DMS114 treated with DMSO at 0.1 percent for 48 hours (cell line): ENCODE measurements around the gene FBLN2.
A peak's percentile ranks its signal among the peaks of the same experiment; 100 is the strongest.

Experiments used
- DNase-seq: peaks from one replicate; lab custom pipeline; 2025; ENCODE audit not compliant: unreplicated experiment; lab: John Stamatoyannopoulos, UW

FBLN2 gene

DNA sequence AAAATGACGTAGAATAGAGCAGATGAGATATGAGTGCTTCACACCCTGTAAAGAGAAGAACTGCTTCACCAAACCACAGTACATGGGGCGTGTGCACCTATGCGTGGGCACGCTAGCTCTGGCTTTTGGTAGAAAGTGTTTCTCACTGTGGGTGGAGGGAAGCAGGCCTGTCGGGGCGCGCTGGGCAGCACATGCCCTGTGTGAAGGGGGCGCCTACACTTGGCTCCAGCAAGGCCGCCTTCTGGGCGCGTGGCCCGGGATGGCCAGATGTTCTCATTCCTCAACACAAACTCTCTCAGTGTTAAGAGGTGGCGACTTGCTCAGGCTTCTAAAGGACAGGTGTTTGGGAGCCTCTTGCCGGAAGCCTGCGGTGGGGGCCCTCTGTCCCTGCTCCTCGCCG, 90.0 kb downstream of the FBLN2 start:
- DNase-seq = no peak

DNA sequence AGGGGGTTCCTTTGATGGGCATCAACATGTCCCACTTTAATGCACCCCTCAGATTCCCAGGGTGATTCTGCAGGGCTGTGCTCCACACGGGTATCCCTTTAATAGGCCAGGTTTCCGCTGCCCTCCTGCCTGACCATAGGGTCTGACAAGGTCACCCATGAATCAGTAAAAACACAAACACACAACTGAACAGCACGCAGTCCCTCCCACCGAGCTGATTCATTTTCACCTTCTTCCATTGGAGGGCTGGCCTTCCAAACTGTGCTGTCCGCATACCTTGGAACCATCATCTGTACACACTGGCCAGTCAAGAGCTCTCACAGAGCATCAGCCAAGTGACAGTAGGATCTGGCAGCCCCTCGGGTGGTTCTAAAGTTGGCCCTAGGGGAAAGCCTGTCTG, 93.7 kb downstream of the FBLN2 start:
- no peak for DNase-seq

DNA sequence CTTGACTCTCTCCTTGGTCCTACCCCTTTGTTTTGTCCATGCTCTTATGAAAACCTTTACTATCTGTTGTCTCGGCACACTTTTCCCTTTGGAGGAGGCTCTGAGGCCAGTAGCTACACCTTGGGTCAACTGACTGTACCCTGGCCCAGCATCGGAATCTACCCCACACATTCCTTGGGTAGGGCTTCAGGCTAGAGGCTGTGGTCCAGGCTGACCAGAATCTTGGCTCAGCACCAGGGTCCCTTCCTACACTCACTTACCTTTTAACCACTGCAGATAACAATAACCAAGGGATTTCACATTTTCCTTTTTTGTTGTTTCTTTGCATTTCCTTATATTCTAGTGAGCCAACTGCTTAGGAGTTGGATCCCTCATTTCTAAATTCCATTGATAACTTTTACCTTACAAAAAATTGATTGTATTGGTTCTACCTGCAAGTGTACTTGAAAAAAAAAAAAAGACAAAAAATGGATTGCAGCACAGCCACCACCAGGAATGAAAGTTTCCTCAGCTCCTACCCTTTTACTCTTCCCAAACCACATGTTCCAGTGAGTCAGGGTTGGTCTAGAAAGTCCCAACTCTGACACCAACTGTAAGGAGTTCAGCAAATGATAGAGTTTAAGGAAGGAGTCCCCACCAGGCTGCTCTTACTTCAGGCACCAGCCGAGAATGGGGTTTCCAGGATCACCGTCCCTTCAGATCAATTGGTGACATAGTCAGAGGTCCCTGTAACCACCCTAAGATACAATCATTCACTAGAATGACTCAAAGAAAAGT, 95.6 kb downstream of the FBLN2 start:
- DNase-seq = no peak

DNA sequence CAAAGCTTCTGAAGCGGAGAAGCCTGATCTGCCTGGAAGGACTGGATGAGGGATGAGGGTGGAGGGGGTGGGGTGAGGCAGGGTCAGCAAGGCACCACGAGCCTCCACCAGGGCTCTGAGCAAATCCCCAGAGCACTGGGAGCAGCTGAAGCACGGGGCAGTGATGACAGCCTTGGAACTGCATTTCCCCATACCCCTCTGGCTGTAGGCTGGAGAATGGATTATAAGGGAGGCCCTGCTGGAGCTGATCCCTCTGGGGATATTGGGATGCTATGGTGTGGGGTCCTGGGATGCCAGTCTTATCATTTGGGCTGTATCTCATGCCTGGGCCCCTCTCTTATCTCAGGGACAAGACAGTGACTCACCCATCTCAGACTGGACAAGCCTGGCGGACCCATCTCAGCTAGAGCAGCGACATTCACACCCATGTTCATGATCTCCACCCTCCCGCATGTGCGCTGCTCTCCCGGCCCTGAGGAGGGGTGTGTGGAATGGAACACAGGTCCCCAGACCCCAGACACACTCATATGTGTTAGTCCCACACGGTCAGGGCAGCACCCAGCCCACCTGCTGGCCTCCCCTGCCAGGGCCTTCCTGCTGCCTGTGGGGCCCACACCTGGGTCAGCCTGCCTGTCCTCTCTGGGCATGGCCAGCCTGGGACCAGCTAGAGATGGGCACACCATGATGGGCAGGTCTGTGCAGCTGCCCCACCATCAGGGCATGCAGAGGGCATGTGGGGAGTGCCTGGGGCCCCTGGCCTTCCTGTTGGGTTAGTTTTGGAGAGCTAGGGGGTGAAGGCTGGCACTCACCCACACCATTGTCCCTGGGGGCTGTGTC, 97.1 kb downstream of the FBLN2 start:
- no peak for DNase-seq

GRCh38 chr3:13647298-13648059, 98.6 kb downstream of the FBLN2 start:
- DNase-seq = no peak

- peak; percentile 56 for DNase-seq
These were observed 99.4 kb downstream of the FBLN2 start for GRCh38 chr3:13648060-13649001.

GRCh38 chr3:13650210-13651056, 101.5 kb downstream of the FBLN2 start:
- peak; percentile 12 for DNase-seq

DNA sequence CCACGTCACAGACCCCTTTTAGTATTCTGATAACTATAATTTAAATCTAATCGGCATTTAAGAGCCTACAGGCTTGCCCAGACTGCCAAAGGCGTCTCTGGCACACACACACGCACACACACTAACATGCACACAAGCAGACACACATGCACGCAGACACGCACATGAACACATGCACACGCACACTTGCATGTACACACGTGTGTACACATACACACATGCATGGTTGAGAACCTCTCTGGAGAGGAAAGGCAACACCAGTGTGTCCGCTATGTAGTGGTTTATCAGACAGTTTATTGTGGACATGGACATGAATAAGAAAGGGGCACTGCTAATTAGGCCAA, 102.1 kb downstream of the FBLN2 start:
- DNase-seq = no peak

- no peak for DNase-seq
These were observed 103.0 kb downstream of the FBLN2 start for GRCh38 chr3:13651775-13652428.

- no peak for DNase-seq
These were observed 103.8 kb downstream of the FBLN2 start for GRCh38 chr3:13652728-13653127.

DNA sequence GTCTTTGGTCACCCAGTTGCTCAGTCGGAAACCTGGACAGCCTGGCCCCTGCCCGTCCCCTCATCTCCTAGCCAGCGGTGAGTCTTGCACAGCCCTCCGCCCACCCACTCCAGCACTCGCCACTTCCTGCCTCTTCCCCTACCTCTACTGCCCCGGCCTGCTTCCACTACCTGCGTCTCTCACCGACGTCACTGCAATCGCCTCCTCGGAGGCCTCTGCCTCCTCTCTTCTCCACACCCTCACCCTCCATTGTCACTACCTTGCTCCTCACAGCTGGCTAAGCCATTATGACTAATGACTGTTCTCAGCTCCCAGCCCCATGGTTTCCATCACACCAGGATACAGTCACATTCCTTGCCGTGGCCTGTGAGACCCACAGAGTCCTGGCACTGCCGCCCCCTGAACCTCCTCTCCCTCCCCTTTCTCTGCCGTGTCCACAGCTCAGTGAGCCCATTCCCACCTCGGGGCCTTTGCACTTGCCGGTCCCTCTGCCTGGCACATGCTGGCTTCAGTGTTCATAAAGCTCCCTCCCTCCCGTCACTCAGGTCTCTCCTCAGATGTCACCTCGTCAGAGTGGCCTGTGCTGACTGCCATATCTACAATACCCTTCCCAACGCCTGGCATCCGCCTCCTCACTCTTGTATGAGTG, 104.8 kb downstream of the FBLN2 start:
- DNase-seq = no peak

- DNase-seq = no peak
These were observed 105.6 kb downstream of the FBLN2 start for GRCh38 chr3:13654330-13655060.

GRCh38 chr3:13655061-13655913, 106.4 kb downstream of the FBLN2 start:
- no peak for DNase-seq

- DNase-seq = no peak
These were observed 107.8 kb downstream of the FBLN2 start for GRCh38 chr3:13656584-13657301.

DNA sequence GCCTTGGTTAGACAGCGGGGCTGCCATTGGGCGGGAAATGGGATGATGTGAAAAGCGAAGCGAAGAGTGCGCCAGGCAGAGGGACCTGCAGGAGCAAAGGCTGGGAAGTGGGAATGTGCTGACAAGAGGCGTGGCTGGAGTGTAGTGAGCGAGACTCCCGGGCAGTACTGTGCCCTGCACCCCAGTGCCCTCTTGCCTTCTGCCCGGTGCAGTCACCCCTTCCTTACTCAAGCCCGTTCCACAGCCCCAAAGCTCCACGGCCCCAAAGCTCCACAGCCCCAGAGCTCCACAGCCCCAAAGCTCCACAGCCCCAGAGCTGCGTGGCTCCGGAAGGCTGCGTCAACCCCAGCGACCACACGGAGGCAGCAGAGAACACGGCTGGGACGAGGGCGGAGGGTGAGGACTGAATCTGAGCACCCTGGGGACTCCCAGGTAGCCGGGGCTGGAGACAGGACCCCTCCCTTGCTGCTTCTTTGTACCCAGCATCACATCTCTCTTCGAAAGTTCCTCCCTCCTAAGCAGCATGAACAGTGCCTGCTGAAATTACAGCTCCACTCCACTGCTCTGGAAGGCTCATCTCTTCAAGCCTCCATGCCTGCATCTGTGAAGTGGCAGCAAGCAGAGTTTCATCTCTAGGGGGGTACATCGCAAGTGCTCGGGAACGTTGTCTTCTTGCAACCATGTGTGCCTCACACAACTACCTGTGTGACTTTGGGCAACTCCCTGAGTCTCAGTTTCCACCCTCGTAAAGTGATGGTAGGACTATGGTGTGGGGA, 108.9 kb downstream of the FBLN2 start:
- peak; percentile 25 for DNase-seq

GRCh38 chr3:13658681-13659080, 109.8 kb downstream of the FBLN2 start:
- DNase-seq = no peak
